Mononuclear cell (primary cell): Measurements from ENCODE around the gene OR10C1. TPM values are rescaled to one million over a fixed set of nuclear protein-coding genes. Genes with fewer than 3 reads are reported as not detected.

Source experiments
- H3K27me3 ChIP-seq: 2 replicates; pipeline ENCODE4 v1.6.0; 2011; ENCODE audit warnings: low read length, control low read depth; ENCODE audit not compliant: insufficient read depth
- H3K4me1 ChIP-seq: 2 replicates; pipeline ENCODE4 v1.5.1; 2011; ENCODE audit warnings: mild to moderate bottlenecking, low read length, control low read depth; ENCODE audit not compliant: insufficient read depth
- H3K4me3 ChIP-seq: 2 replicates; pipeline ENCODE4 v1.5.1; 2011; ENCODE audit warnings: mild to moderate bottlenecking, low read length, moderate library complexity
- H3K9me3 ChIP-seq: 2 replicates; pipeline ENCODE4 v1.5.1; 2011; ENCODE audit warnings: low read depth, mild to moderate bottlenecking, control low read depth, low read length
- total RNA-seq: library from RNA; depleted of rRNA; stranded (reverse); fragments of >200 nt; gene quantifications from one replicate; pipeline ENCODE4 v1.2.3, GENCODE V29; 2012

The OR10C1 gene
- total RNA-seq, 1 donor: not detected

DNA sequence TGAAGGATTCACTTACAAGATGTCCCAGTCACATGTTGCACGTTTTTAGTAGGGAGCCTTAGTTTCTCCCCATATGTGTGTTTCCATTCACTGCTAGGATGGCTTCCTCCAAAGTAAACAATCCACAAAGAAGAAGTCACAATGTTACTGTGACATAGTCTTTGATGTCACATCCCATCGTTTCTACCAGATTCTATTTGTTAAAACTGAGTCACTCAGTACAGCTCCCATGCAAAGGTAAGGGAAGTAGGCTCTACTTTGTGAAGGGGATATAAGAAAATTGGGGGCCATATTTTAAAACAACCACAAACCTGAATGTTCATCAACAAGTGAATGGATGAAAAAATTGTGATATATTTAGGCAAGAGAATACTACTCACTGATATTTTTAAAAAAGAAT is 17.9 kb downstream of the OR10C1 start, which contains the start of the genes OR11A1 and OR2H1:
TSS of gene OR11A1 (minus strand) at position 101 of the 400 bp plus-strand sequence. CDS start 29,430 bp downstream, outside the sequence.
TSS of gene OR2H1 (plus strand) at position 185 of the 400 bp plus-strand sequence. CDS start 4,615 bp downstream, outside the sequence.
- Histone ChIP-seq H3K4me1 (no peaks in the 10 kb centered on the region), H3K27me3 (peaks cover 6% of the 10 kb centered on the region), H3K9me3 (peaks cover under 1% of the 10 kb centered on the region), H3K4me3 (no peak within 1 kb of the TSS)

DNA sequence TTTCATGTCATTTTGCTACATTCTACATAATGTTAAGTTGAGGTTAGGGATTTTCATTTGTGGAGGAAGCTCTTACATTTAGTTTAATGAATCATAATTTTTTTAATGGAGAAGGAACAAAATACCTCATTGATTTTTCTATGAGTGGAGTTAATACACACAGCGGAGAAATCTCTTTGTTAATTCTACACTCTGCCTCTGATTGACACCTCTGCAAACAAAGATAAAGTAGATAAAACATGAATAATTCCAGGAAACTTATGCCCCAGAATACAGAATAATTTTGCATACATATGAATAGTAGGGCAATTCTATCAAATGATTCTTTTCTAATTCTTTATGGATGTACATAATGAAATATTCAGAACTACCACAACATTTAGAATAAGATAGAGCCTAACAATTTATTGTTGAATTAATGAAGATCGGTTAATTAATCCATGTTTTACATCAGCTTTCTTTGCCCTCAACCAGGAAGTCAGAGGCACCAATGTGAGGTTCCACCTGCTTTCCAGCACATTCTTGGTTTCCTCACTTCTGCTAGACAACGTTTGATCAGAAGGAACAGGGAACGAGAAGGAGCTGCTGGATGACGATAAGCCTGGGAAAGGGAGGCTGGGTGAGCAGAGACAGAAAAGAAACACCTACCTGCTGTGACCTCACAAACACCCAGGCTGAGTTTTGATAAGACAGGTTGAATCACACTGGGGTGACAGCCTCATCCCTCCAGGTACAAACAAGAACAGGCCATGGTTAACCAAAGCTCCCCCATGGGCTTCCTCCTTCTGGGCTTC is 22.1 kb downstream of the OR10C1 start:
- Histone ChIP-seq H3K4me1 (no peaks in the 10 kb centered on the region), H3K9me3 (no peaks in the 10 kb centered on the region), H3K4me3 (no peak overlapping the region), H3K27me3 (peaks cover 3% of the 10 kb centered on the region)

DNA sequence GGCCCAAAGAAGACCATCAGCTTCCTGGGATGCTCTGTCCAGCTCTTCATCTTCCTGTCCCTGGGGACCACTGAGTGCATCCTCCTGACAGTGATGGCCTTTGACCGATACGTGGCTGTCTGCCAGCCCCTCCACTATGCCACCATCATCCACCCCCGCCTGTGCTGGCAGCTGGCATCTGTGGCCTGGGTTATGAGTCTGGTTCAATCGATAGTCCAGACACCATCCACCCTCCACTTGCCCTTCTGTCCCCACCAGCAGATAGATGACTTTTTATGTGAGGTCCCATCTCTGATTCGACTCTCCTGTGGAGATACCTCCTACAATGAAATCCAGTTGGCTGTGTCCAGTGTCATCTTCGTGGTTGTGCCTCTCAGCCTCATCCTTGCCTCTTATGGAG is 22.9 kb downstream of the OR10C1 start:
- no peaks in the 10 kb centered on the region for H3K4me1 ChIP-seq
- H3K9me3 ChIP-seq: no peaks in the 10 kb centered on the region
- peaks cover 3% of the 10 kb centered on the region for H3K27me3 ChIP-seq
- H3K4me3 ChIP-seq: no peak overlapping the region

DNA sequence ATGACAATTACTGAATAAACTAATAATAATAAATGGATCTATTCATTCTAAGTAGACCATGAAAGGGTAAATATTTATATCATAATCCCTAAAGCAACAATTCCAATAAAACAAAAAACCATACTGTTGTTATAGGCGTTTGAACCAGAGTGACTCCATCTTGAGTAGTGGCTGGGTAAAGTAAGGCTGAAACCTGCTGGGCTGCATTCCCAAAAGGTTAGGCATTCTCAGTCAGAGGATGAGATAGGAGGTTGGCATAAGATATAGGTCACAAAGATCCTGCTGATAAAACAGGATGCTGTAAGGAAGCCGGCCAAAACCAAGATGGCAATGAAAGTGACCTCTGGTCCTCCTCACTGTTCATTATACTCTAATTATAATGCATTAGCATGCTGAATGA is 26.2 kb downstream of the OR10C1 start:
- no peaks in the 10 kb centered on the region for H3K4me1 ChIP-seq
- H3K27me3 ChIP-seq: peaks cover 3% of the 10 kb centered on the region
- no peak overlapping the region for H3K4me3 ChIP-seq
- no peaks in the 10 kb centered on the region for H3K9me3 ChIP-seq

DNA sequence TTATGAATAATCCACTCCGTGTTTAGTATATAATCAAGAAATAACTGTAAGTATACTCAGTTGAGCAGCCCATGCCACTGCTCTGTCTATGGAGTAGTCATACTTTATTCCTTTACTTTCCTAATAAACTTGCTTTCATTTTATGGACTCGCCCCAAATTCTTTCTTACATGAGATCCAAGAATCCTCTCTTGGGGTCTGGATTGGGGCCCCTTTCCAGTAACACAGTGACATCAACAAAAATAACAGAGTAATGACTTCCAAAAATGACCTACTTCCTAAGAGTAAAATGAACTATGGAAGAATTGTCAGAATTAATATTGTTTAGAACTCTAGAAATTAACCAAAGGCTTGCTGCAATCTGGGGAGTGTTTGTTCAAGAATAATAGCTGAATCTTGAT is 26.7 kb downstream of the OR10C1 start:
- Histone ChIP-seq H3K27me3 (peaks cover 3% of the 10 kb centered on the region), H3K4me1 (no peaks in the 10 kb centered on the region), H3K4me3 (no peak overlapping the region), H3K9me3 (no peaks in the 10 kb centered on the region)

DNA sequence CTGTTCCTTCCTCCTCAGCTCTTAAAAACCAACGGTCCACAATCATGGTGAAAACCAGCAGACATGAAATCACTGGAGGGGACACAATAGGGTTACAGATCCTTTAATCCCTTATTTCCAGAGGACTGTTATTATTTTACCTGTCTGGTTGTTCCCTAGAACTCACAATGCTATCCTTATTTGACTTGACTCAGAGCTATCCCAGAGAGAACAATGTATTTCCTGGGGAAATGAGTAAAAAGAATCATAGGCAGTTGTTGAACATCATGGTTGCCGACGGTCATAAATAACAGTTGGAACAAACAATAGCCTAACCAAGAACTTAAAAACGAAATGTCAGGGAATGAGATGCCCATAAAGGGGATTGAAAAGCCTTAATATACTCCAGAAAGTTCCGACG is 27.1 kb downstream of the OR10C1 start:
- H3K27me3 ChIP-seq: peaks cover 3% of the 10 kb centered on the region
- no peaks in the 10 kb centered on the region for H3K4me1 ChIP-seq
- no peaks in the 10 kb centered on the region for H3K9me3 ChIP-seq
- H3K4me3 ChIP-seq: no peak overlapping the region

DNA sequence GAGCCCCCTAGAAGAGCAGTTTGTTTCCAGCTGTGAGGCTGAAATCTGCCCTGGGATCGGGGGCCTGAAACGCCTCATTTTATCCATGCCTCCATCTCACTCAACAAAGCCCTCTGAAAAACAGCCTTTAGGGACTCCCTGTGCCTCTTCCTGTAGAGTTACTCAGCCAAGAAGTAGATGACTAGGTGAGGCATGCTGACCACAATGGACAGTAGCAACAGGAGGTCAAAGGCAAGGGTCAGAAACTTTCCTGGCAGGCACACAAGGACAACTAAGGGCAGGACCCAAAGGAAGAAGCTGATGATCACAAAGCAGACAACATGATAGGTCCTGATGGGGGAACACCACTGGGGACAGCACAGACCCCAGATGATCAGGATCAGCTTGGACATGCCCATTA is 35.9 kb downstream of the OR10C1 start:
- Histone ChIP-seq H3K27me3 (no peaks in the 10 kb centered on the region), H3K4me3 (no peak overlapping the region), H3K4me1 (no peaks in the 10 kb centered on the region), H3K9me3 (no peaks in the 10 kb centered on the region)

DNA sequence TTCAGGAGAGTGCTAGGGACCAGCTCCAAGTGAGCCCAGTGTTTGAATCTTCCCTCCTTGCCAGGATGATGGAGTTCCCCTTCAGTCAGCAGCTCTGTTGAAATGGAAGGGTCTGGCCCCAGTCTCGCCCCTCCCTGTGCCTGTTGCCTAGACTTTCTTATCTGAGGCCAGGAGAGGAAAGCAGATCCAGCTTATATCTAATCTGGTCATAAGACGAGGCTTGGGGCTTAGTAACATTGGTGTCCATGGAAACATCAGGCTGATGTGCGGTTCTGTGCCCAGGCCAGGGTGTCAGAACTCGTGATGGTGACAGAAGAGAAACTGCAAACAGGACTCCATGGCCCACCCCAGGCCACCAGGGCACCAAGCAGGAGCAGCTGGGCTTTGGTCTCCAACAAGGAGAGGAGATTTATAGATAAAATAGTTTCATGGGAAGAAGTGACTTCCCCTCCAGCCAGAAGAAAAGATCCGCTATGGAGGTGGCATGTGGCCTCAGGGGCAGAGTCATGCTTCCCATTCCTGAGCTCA is 38.9 kb downstream of the OR10C1 start:
- Histone ChIP-seq H3K4me1 (no peaks in the 10 kb centered on the region), H3K9me3 (no peaks in the 10 kb centered on the region), H3K27me3 (no peaks in the 10 kb centered on the region), H3K4me3 (no peak overlapping the region)

DNA sequence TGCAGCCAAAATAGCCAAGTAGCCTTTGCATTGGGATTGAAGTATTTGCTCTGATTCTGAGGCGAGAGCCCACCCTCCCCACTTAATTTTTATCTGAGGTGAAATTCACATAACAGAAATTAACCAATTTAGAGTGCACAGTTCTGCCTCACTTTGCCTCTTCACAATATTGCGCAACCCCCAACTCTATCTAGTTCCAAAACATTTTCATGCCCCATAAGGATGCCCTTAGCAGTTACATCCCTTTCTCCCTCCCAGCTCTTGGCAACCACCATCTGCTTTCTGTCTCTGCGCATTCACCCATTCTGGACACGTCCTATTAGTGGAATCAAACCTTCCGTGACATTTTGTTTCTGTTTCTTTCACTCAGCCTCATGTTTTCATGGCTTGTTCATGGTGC is 39.6 kb downstream of the OR10C1 start:
- H3K4me1 ChIP-seq: no peaks in the 10 kb centered on the region
- H3K9me3 ChIP-seq: no peaks in the 10 kb centered on the region
- H3K27me3 ChIP-seq: peaks cover 4% of the 10 kb centered on the region
- no peak overlapping the region for H3K4me3 ChIP-seq

DNA sequence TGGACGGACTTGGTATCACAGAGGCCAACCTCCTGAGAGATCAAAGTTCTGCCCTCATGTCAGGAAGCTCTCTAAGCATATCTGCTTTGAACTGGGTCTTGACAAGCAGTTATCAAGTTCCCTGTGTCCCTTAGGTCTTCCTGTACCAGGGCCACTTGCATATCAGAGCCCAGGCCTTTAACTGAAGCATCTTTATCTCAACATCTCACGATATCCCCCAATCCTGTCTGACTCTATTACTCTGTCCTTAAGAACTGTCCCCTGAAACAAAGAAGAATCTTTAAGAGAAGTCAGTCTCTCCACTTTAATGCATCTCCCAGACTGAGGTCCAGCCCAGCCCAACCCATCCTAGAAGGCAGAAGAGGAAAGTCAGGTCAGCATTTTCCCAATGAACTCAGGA is 40.5 kb downstream of the OR10C1 start:
- Histone ChIP-seq H3K9me3 (no peaks in the 10 kb centered on the region), H3K4me1 (no peaks in the 10 kb centered on the region), H3K27me3 (peaks cover 4% of the 10 kb centered on the region), H3K4me3 (no peak overlapping the region)

DNA sequence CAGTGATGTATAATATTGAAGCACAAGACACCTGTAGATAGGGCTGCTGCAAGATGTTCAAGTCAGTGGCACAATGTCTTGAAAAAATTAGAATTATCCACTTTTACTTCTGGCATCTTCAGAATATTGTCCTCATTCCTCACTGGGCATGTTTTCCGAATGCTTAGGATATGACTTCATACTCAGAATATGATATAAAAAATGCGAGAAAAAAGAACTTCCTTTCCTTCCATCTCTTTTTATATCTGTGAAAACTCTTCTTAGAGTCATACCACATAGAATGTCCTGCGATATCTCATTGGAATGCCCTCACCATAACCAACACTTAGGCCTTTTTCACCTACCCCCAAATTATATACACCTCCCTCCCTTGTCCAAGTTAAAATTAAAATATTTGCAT is 44.1 kb downstream of the OR10C1 start:
- peaks cover 7% of the 10 kb centered on the region for H3K27me3 ChIP-seq
- no peaks in the 10 kb centered on the region for H3K4me1 ChIP-seq
- no peak overlapping the region for H3K4me3 ChIP-seq
- no peaks in the 10 kb centered on the region for H3K9me3 ChIP-seq

DNA sequence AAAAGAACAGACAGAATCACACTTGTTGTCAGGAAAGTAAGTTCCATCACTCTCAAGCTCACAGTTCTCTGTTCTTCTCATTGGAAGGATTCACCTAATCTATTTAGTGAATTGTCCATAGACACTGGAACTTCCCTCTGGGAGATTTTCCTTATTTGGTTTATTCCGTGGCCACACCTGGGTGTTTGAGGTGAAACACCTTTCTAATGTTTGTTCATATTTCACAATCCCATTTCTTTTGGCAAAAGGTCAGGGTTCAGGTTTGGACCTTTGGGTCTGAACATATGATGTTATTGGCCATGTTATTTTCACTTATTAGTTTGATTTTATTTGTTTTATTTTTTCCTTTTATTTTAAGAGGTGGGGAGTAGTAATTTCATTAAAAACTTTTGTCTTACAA is 44.6 kb downstream of the OR10C1 start:
- Histone ChIP-seq H3K4me3 (no peak overlapping the region), H3K27me3 (peaks cover 7% of the 10 kb centered on the region), H3K4me1 (no peaks in the 10 kb centered on the region), H3K9me3 (no peaks in the 10 kb centered on the region)

DNA sequence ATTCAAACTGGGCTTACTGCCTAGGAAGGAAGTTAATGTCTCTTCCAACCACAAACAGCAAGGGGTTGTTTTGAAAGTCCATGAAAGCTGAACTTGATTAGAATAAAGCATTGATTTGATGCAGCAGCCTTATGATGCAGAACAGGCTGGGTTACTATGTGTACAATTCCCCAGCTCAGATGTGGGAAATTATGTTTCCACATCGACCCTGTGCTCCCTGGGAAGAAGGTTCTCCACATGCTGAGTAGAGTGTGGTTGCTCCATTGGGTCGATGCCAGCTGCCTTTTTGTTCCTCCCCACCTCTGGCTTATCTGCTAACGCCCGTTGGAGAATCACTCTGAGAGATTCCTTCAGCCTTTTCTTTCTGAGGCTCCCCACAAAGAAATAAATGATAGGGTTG is 47.5 kb downstream of the OR10C1 start:
- Histone ChIP-seq H3K27me3 (peaks cover 7% of the 10 kb centered on the region), H3K4me1 (peaks cover 3% of the 10 kb centered on the region), H3K4me3 (no peak overlapping the region), H3K9me3 (no peaks in the 10 kb centered on the region)

DNA sequence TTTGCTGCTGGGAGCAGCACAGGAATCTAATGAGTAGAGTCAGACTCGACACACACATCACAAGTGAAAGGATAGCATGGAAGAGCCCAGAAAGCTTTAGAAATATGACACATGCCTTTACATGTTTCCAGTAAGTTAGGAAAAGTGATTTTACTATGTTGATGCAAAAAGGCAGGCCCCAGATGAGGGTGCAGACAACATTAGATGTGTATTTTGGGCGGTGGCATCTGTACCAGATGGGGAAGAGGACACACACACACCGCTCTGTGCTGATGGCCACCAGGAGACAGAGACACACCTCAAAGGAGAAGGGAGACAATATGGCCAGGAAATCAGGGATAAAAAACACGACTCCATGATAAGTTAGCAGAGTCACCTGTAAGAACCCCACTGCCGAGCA is 48.0 kb downstream of the OR10C1 start:
- no peak overlapping the region for H3K4me3 ChIP-seq
- H3K27me3 ChIP-seq: peaks cover 7% of the 10 kb centered on the region
- peaks cover 3% of the 10 kb centered on the region for H3K4me1 ChIP-seq
- no peaks in the 10 kb centered on the region for H3K9me3 ChIP-seq

DNA sequence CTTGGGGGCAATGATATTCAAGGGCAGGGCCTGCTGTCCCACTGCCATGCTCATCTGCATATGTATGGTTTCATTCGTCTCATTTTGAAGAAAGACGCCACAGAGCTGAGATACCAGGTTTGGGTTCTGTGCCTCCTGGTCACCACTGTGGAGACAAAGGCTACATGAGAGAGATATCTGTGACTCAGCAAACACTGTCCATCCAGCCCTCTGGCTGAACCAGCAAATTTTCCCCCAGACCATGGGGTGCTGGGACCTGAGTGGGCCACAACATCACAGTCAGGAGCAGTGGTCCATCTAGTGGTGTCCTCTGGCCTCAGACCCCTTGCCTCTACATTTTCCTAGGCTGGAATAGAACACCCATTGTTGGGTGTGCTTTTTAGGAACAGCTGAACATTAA is 48.6 kb downstream of the OR10C1 start, which contains the start of gene MAS1L:
TSS of gene MAS1L (minus strand) at position 297 of the 400 bp plus-strand sequence. CDS start at position 243, 54 bp downstream.
- H3K4me3 ChIP-seq: no peak within 1 kb of the TSS

DNA sequence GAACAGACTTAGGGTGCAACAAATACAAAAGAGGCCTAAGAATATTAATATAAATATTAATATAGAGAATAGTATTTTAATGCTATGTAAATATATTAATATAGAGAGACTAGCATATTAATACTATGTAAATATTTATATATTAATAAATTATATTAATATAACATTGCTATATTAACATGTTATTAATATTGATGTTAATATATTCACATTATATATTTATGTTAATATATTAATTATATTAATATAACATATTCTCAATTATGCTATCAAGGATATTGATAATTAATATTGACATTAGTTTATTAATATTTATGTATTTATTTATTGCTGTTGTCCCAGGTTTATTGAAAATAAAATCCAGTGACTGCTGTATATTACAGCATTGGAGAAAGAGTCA is 49.8 kb downstream of the OR10C1 start:
- Histone ChIP-seq H3K27me3 (peaks cover 3% of the 10 kb centered on the region), H3K9me3 (no peaks in the 10 kb centered on the region), H3K4me1 (peaks cover 3% of the 10 kb centered on the region), H3K4me3 (no peak overlapping the region)

More for the DNA sequence above, 48.6 kb downstream of the OR10C1 start, which contains the start of gene MAS1L:
- Histone ChIP-seq H3K4me1 (peaks cover 3% of the 10 kb centered on the region), H3K9me3 (no peaks in the 10 kb centered on the region), H3K27me3 (peaks cover 7% of the 10 kb centered on the region)
